ENCODE results near the gene SYT3. TPM values are rescaled to one million over a fixed set of nuclear protein-coding genes. Genes with fewer than 3 reads are reported as not detected.
"Not testable (repeated sequence)": the region's sequence is repeated elsewhere in the genome, so short reads cannot be mapped to it uniquely, and the experiment has no call there.

The SYT3 gene
- total RNA-seq, 2 donors from 2014 or later, result 0.74 TPM; not detected in 1

GRCh38 chr19:50607874-50608785, 31.6 kb downstream of the SYT3 start:
- peak; percentile 87 for DNase-seq (ENCODE audit: low spot score)
- intact Hi-C loops (cut with DNase I), result loop anchor here in 1 of 2 donors (1.0 kb wide), 1 partner anchor 26 kb away; no protein-coding TSS in a partner anchor

GRCh38 chr19:50607388-50607787, 32.3 kb downstream of the SYT3 start:
- no peak for DNase-seq (ENCODE audit: low spot score)
- intact Hi-C loops (cut with DNase I), result loop anchor here in 1 of 2 donors (1.0 kb wide), 1 partner anchor 27 kb away; no protein-coding TSS in a partner anchor

- DNase-seq (ENCODE audit: low spot score); intact Hi-C loops (cut with DNase I): not testable (repeated sequence)
Measured at GRCh38 chr19:50606059-50606836, 33.4 kb downstream of the SYT3 start.

GRCh38 chr19:50604264-50605073, 35.2 kb downstream of the SYT3 start:
- intact Hi-C loops (cut with DNase I); DNase-seq (ENCODE audit: low spot score): not testable (repeated sequence)

- intact Hi-C loops (cut with DNase I), result no loop called here
Measured at GRCh38 chr19:50602935-50603334, 36.7 kb downstream of the SYT3 start.

GRCh38 chr19:50602496-50602895, 37.2 kb downstream of the SYT3 start:
- no peak for DNase-seq (ENCODE audit: low spot score)
- intact Hi-C loops (cut with DNase I), result no loop called here

More at GRCh38 chr19:50602935-50603334, 36.7 kb downstream of the SYT3 start:
- DNase-seq (ENCODE audit: low spot score), result no peak

- intact Hi-C loops (cut with DNase I), result no loop called here
- no peak for DNase-seq (ENCODE audit: low spot score)
Measured at GRCh38 chr19:50602089-50602422, 37.6 kb downstream of the SYT3 start.

- no peak for DNase-seq (ENCODE audit: low spot score)
- intact Hi-C loops (cut with DNase I), result no loop called here
Measured at GRCh38 chr19:50601407-50602088, 38.1 kb downstream of the SYT3 start.

- intact Hi-C loops (cut with DNase I), result no loop called here
- no peak for DNase-seq (ENCODE audit: low spot score)
Measured at GRCh38 chr19:50599427-50599826, 40.3 kb downstream of the SYT3 start.

- DNase-seq (ENCODE audit: low spot score), result peak; percentile 5
- intact Hi-C loops (cut with DNase I), result no loop called here
Measured at GRCh38 chr19:50590191-50590590, 49.5 kb downstream of the SYT3 start.

- peak; percentile 60 for DNase-seq (ENCODE audit: low spot score)
- intact Hi-C loops (cut with DNase I), result not testable (repeated sequence)
Measured at GRCh38 chr19:50581795-50582660, 57.7 kb downstream of the SYT3 start.

- peak; percentile 22 for DNase-seq (ENCODE audit: low spot score)
- intact Hi-C loops (cut with DNase I), result no loop called here
Measured at GRCh38 chr19:50580970-50581634, 58.6 kb downstream of the SYT3 start.

- no peak for DNase-seq (ENCODE audit: low spot score)
- intact Hi-C loops (cut with DNase I), result no loop called here
Measured at GRCh38 chr19:50580240-50580639, 59.4 kb downstream of the SYT3 start.

- intact Hi-C loops (cut with DNase I), result not testable (repeated sequence)
- DNase-seq (ENCODE audit: low spot score), result peak; percentile 28
Measured at GRCh38 chr19:50576769-50577168, 62.9 kb downstream of the SYT3 start.

- intact Hi-C loops (cut with DNase I), result no loop called here
- DNase-seq (ENCODE audit: low spot score), result peak; percentile 42
Measured at GRCh38 chr19:50573741-50574461, 65.8 kb downstream of the SYT3 start.
